ENCODE results near the gene ATP2B2.
A peak's percentile ranks its signal among the peaks of the same experiment; 100 is the strongest.

ATP2B2 gene

GRCh38 chr3:10338591-10339353, 166.6 kb downstream of the ATP2B2 start:
- DNase-seq: no peak

GRCh38 chr3:10338164-10338470, 167.3 kb downstream of the ATP2B2 start:
- DNase-seq: no peak

GRCh38 chr3:10337323-10338163, 167.8 kb downstream of the ATP2B2 start:
- peak; percentile 34 for DNase-seq

- no peak for DNase-seq
Observed at GRCh38 chr3:10336761-10337160, 168.6 kb downstream of the ATP2B2 start.

- DNase-seq: no peak
Observed at GRCh38 chr3:10335871-10336622, 169.3 kb downstream of the ATP2B2 start.

GRCh38 chr3:10335190-10335738, 170.1 kb downstream of the ATP2B2 start:
- DNase-seq: no peak

- no peak for DNase-seq
Observed at GRCh38 chr3:10334459-10334858, 170.9 kb downstream of the ATP2B2 start.

- no peak for DNase-seq
Observed at GRCh38 chr3:10334042-10334441, 171.3 kb downstream of the ATP2B2 start.

GRCh38 chr3:10333349-10333650, 172.1 kb downstream of the ATP2B2 start:
- DNase-seq: no peak

- no peak for DNase-seq
Observed at GRCh38 chr3:10332481-10333348, 172.7 kb downstream of the ATP2B2 start.

- no peak for DNase-seq
Observed at GRCh38 chr3:10331320-10331719, 174.1 kb downstream of the ATP2B2 start.

- DNase-seq: no peak
Observed at GRCh38 chr3:10330319-10330718, 175.1 kb downstream of the ATP2B2 start.

- no peak for DNase-seq
Observed at GRCh38 chr3:10329495-10330015, 175.8 kb downstream of the ATP2B2 start.

GRCh38 chr3:10328460-10329071, 176.8 kb downstream of the ATP2B2 start:
- no peak for DNase-seq

GRCh38 chr3:10327592-10327991, 177.8 kb downstream of the ATP2B2 start:
- no peak for DNase-seq

GRCh38 chr3:10322352-10322710, 183.1 kb downstream of the ATP2B2 start:
- DNase-seq: no peak

GRCh38 chr3:10321630-10322351, 183.6 kb downstream of the ATP2B2 start:
- DNase-seq: no peak

GRCh38 chr3:10320320-10320677, 185.1 kb downstream of the ATP2B2 start:
- no peak for DNase-seq

GRCh38 chr3:10319804-10320203, 185.6 kb downstream of the ATP2B2 start:
- no peak for DNase-seq

- DNase-seq: no peak
Observed at GRCh38 chr3:10319251-10319650, 186.1 kb downstream of the ATP2B2 start.

- no peak for DNase-seq
Observed at GRCh38 chr3:10317961-10318350, 187.4 kb downstream of the ATP2B2 start.
